D341Med (cell line): ENCODE measurements around the gene SOWAHD.
"Not testable (repeated sequence)": the region's sequence is repeated elsewhere in the genome, so short reads cannot be mapped to it uniquely, and the experiment has no call there.

ENCODE experiments used
- DNase-seq: peaks from one replicate; pipeline ENCODE4 v3.0.0; 2012; ENCODE audit warnings: low spot score

SOWAHD gene

DNA sequence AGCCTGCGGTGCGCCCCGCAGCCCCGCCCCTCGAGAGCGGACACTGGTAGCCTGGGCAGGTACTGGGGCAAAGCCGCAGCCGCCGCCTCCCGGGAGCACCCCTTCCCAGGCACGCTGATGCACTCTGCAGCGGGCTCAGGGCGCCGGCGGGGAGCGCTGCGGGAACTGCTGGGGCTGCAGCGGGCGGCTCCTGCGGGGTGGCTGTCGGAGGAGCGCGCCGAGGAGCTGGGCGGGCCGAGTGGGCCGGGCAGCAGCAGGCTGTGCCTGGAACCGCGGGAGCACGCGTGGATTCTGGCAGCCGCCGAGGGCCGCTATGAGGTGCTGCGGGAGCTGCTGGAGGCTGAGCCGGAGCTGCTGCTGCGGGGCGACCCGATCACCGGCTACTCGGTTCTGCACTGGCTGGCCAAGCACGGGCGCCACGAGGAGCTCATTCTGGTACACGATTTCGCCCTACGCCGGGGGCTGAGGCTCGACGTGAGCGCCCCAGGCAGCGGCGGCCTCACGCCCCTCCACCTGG is 401 bp downstream of the SOWAHD start:
- DNase-seq, result peak; percentile 60

DNA sequence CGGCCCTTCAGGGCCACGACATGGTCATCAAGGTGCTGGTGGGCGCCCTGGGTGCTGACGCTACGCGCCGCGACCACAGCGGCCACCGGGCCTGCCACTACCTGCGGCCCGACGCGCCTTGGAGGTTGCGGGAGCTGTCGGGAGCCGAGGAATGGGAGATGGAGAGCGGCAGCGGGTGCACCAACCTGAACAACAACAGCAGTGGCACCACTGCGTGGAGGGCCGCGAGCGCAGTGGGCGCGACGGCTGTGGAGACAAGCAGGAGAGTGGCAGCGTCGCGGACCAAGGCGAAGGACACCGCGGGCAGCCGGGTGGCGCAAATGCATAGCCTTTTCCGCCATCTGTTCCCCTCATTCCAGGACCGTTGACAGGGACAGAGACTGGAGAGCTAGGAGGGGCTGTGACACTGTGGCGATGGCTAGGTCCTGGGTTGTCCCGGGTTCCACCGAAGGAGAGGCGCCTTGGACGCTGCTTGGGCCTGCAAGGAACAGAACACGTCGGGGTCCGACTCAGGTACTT is 919 bp downstream of the SOWAHD start:
- no peak for DNase-seq

DNA sequence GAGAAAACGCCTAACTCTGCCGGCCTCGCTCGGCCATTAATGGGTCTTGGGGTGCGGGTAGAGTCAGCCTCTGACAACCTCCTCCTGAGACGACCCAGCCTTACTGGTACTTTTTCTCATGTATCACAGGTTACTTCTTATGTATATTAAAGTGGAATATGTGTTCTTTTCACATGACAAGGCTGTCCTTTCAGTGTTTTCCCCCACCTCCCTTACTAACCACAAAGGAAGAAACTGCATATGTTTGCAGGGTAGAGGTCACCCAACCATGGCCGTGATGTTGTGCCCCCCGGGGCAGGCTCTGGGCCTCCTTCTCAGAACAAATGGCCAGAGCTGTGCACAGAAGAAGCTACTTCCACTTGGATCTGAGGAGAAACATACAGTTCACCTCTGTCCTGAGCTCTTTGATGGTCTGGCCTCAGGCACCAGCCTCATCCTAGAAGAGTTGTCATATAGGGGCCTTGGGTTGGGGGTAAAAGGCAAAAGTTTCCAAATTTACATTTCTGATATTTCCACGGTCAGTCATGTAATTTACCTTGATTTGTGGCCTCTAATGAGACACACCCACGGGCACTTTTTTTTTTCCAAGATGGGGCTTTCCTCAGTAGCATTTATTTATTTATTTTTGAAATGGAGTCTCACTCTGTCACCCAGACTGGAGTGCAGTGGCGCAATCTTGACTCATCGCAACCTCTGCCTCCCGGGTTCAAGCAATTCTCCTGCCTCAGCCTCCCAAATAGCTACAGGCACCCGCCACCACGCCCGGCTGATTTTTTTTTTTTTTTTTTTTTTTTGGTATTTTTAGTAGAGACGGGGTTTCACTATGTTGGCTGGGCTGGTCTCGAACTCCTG is 1.9 kb downstream of the SOWAHD start:
- no peak for DNase-seq

DNA sequence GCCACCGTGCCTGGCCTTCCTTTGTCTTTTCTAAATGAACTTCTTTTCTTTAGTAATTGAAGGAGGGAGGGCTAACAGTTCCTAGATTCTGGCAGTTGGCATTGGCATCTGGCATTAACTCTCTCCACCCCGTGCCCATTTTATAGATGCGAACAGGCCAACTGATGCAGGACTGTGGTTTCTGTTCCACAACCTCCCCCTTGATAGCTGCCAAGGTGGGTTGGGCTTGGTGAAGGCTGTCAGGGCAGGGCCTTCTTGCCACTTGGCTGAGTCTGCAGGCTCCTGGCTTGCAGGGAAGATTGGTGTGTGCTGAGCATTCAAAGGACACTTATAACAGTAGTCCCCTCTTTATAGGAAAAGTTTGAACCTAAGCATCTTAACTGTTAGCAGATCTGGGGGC is 4.3 kb downstream of the SOWAHD start:
- DNase-seq, result no peak

DNA sequence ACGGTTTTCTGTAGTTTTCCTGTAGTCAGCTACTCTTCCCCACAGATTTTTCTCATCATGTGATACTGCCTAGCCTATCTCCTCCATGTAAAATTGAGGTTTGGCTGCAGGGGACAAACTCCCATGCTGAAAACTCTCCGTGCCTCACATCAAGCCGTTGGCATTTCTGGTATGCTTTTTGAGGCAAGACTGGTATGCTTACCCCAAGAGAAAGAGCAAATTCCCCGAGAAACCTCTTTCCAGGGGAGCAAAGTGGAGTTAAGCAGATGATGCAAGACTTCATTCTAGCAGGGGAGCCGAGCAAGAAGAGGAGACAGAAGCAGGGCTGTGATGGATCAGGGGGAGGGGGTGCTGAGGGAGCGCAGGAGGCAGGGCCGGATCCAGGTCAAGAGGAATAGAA is 4.8 kb downstream of the SOWAHD start:
- no peak for DNase-seq

DNA sequence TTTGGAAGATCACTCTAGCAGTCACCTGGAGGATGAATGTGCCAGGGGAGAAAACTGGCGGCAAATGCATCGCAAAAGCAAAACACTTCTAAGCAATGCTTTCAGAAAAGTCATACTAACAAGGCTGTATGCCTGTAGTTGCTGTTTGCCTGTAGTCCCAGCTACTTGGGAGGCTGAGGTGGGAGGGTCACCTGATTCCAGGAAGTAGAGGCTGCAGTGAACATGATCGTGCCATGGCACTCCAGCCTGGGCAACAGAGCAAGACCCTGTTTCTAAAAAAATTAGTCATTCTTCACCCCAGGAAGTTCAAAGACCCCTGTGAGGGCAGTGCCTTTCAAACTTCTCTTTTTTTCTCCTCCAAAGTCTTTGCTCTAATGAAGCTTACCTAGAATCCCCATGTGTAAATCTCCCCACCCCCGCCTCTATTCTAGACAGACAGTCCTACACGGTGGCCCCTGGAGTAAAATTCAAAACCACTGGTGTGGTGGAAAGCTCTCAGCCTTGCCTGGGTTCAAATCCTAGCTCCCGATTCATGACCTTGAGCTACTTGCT is 5.5 kb downstream of the SOWAHD start:
- no peak for DNase-seq

DNA sequence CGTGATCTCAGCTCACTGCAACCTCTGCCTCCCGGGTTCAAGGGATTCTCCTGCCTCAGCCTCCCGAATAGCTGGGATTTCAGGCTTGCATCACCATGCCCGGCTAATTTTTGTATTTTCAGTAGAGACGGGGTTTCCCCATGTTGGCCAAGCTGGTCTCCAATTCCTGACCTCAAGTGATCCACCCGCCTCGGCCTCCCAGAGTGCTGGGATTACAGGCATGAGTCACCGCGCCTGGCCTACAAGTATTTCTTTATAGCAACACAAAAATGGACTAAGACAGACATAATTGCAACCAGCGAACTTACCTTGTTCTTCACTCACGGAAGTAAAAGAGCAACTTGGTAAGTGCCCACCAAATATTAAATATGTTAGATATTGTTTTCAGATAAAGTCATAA is 10.0 kb downstream of the SOWAHD start:
- not testable (repeated sequence) for DNase-seq

DNA sequence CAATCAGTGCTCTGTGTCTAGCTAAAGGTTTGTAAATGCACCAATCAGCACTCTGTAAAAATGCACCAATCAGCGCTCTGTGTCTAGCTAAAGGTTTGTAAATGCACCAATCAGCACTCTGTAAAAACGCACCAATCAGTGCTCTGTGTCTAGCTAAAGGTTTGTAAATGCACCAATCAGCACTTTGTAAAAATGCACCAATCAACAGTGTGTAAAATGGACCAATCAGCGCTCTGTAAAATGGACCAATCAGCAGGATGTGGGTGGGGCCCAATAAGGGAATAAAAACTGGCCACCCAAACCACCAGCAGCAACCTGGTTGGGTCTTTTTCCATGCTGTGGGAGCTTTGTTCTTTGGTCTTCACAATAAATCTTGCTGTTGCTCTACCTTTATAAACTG is 11.0 kb downstream of the SOWAHD start:
- DNase-seq, result not testable (repeated sequence)

DNA sequence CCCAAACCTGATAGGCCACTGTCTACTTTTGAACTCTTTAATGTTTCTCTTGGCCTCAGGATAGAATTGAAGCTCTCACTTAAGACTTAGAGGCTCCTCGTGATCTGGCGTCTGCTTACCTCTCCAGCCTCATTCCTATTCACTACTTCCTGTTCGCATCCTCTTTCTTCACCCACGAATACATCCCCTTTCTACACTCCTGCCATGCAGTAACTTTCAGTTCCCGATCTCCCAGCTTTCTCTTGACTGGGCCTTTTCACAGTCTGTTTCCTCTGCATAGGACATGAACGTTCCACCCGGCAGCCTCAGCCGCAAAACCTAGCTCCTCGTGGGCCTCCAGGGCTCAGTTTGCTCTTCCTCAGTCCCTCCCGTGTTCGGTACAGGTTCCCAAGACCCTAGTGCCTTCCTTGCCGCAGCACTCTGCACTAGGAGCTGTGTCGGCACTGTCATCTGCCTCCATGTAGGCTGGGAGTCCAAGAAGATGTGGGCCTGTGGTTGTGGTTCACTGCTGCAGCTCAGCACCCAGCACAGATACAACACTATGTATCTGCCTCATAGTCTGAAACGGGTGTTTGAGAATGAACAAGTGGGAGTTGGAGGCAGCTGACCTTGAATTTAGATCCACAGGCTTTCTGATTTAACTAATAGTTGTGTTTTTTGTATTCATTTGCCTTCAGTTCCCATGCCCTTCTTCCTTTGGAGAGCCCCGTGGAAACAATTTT is 17.3 kb downstream of the SOWAHD start:
- no peak for DNase-seq

DNA sequence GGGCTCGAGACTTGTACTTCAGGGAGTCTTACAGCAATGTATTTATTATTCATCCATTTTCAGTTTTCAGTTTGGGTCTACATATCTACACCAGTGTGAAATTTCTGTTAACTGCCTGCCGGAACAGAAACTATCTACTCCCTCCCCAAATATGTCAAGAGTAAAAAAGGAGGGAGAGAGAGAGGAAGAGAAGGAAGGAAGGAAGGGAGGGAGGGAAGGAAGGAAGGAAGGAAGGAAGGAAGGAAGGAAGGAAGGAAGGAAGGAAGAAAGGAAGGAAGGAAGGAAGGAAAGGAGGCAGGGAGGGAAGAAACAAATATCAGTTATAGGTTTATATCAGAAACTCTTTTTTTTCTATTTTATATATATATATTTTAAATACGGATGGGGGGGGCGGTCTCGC is 20.4 kb downstream of the SOWAHD start:
- DNase-seq, result no peak

DNA sequence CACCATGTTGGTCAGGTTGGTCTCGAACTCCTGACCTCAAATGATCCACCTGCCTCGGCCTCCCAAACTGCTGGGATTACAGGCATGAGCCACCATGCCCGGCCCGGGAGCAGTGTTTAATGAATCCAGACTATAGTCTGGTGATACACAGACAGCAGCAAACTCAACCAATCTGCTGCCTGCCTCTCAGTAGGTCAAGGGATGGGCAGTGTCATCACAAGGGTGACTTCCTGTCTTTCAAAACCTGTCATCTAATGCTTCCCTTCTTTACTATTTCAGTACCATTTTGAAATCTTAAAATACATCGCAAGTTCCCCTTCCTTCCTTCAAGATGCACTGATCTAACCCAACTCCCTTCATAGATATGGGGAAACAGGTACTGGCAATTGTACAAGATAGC is 24.6 kb downstream of the SOWAHD start:
- DNase-seq, result no peak

DNA sequence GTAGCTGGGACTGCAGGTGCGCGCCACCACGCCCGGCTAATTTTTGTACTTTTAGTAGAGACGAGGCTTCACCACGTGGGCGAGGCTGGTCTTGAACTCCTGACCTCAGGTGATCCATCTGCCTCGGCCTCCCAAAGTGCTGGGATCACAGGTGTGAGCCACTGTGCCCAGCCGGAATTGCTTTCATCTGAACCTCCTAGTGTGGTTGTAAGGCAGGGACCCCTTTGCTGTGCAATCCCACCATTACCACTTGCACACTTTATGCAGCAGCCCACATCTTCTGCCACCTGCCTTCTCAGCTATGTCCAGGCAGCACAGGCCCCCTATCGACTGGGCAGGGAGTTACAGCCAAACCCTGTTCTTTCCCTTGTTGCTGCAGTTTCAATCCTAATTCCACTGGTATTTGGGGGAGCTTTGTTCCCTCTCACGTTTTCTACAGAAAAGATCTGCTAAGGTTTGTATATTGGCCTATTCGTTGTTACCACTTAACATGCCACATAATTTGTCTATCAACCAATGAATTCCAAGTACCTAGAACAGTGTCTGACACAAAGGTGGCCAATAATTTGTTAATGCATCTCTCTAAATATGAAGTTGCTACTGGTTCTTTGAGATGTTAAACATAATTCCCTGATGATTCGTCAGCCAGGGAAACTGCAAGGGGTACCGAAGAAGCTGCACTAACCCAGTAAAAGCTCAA is 26.5 kb downstream of the SOWAHD start:
- DNase-seq, result peak; percentile 50

DNA sequence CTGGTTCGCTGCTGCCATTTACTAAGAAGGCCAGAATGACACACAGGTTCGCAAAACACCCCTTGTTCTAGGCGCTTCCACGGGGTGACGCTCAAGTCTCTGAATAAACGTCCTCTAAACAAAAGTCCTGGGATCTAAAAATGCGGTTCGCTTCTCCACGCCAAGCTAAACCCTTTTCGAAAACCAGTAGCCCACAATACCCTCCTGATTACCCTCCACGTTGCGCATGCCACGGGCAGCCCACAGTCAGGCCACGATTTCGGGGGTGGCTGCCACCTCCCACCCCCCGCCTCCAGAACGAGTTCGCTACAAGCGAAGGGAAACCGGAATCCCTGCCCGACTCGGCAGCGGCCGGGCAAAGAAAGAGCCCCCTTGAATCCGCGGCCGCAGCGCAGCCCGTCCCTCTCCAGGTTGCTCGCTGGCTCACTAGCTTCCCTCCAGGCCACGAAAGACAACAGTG is 32.6 kb downstream of the SOWAHD start:
- no peak for DNase-seq

DNA sequence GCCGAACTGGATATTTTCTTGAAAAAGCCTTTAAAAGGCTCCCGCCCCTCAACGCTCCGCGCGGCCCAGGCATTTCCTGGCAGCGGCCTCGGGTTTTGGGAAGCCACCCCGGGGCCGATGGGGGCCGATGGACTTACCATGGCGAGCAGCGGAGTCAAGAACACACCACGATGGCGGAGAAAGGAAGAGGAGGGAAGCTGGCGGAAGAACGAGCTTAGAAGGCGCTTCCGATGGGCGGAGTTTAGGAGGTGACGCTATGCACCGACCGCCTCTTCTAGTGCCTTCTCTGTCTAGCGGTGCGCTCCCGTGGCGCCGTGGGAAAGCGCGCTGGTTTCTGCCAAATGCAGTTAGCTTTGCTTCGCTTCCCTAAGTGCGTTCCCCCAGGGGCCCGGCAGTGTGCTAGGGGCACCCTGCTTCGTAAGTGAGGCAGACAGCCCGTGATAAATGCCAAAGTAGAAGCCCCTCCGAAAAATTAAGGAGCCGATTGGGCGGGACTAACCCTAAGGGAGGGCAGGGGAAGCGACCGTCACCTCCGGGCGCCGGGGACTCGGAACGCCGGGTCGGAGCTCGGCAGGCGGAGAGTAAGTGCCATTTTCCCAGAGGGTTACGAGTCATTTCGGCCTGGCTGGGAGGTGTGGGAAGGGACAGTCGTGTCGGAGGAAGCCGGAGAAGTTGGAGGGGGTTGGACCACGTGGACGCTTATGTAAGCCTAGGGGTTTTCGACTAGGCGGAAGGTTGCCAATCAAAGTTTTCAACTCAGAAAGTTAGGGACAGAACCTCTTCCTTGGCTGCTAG is 33.2 kb downstream of the SOWAHD start, which contains the start of gene RPL39:
RPL39 (minus strand) TSS at position 194 of the 795 bp plus-strand sequence; CDS start at position 140, 54 bp downstream.
- peak; percentile 78 for DNase-seq

DNA sequence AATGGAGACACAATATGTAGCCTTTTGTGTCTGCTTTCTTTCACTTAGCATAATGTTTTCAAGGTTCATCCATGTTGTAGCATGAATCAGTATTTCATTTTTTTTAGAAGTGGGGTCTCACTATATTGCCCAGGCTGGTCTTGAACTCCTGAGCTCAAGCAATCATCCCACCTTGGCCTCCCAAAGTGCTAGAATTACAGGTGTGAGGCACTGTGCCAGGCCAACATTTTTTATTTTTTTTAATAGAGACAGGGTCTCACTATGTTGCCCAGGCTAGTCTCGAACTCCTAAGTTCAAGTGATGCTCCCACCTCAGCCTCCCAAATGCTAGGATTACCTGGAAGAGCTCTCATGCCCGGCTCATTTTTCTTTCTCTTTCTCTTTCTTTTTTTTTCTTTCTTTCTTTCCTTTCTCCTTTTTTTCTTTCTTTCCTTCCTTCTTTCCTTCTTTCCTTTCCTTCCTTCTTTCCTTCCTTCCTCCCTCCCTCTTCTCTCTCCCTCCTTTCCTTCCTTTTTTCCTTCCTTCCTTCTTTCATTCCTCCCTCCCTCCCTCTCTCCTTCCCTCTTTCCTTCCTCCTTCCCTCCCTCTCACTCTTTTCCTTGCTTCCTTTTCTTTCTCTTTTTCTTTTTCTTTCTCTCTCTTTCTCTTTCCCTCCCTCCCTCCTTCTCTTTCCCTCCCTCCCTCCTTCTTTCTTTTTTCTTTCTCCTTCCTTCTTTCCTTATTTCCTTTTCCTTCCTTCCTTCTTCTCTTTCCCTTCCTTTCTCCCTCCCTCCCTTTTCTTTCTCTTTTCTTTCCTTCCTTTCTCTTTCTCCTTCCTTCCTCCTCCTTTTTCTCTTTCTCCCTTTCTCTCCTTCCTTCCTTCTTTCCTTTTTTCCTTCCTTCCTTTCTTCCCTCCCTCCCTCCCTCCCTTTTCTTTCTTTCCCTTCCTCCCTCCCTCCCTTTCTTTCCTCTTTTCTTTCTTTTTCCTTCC is 43.1 kb downstream of the SOWAHD start:
- no peak for DNase-seq

DNA sequence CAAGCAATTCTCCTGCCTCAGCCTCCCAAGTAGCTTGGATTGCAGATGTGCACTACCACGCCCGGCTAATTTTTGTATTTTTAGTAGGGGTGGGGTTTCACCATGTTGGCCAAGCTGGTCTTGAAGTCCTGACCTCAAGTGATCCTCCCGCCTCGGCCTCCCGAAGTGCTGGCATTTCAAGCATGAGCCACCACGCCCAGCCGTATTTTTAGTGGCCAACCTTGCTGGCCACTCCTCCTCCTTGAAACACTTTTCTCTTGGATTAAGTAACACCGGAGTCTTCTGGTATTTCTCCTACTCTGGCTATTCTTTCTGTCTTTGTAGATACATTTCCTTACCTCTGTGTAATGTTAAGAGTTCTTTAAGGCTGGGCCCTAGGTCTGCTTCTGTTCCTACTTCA is 44.2 kb downstream of the SOWAHD start:
- DNase-seq, result no peak

DNA sequence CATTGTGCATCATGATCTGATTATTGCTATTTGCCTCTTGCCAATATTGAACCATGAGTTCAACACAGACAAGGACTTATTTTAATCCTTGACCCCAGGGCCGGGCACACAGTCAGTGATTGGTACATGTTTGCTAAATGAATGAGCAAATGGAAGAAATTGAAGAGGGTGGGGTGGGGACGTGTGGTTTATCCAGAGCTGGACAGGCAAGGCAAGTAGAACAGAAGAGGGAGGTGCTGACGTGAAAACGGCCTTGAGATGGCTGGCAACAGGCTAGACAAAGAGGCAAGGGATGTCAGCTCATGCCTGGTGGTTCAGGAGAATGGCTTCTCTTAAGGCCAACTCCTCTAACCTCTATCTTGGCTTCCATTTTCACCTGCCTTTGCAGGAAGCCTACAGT is 50.1 kb downstream of the SOWAHD start:
- not testable (repeated sequence) for DNase-seq

DNA sequence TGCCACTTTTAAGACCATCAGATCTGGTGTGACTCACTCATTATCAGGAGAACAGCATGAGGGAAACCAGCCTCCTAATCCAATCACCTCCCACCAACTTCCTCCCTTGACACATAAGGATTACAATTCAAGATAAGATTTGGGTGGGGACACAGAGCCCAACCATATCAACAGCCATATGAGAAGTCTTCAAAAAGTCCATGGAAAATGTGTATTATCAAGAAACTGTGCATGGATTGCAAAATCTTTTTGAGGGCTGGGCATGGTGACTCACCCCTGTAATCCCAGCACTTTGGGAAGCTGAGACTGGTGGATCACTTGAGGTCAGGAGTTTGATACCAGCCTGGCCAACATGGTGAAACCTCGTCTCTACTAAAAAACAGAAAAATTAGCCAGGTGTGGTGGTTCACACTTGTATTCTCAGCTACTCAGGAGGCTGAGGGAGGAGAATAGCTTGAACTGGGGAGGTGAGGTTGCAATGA is 50.8 kb downstream of the SOWAHD start:
- no peak for DNase-seq
